Activated CD4-positive, alpha-beta T cell treated with anti-CD3 and anti-CD28 coated beads, Interleukin-2, amount 10 ng/mL, durations not matched to agents 7 days and 5 days (primary cell): Measurements from ENCODE around the gene PSMD14. TPM values are rescaled to one million over a fixed set of nuclear protein-coding genes. Genes with fewer than 3 reads are reported as not detected.
"Not testable (repeated sequence)": the region's sequence is repeated elsewhere in the genome, so short reads cannot be mapped to it uniquely, and the experiment has no call there.

Source experiments
- CTCF ChIA-PET: fragments of 350-600 bp; sonication (Branson Sonifier 250); formaldehyde crosslinking; loops from one replicate; lab custom pipeline; 2021; ENCODE audit warnings: antibody characterized with exemption; lab: Charles Lee
- POLR2A ChIA-PET: fragments of 350-600 bp; sonication (Branson Sonifier 250); formaldehyde crosslinking; loops from one replicate; lab custom pipeline; 2021; ENCODE audit warnings: antibody characterized with exemption; lab: Charles Lee
- DNase-seq: peaks from one replicate; pipeline ENCODE4 v3.0.0-alpha.2; 2020
- H3K27ac Mint-ChIP-seq: one replicate; pipeline ENCODE4 v1.8.0; 2021; ENCODE audit warnings: mild to moderate bottlenecking, moderate library complexity, mixed read lengths
- H3K27me3 Mint-ChIP-seq: one replicate; pipeline ENCODE4 v1.8.0; 2021; ENCODE audit warnings: mixed read lengths
- H3K36me3 Mint-ChIP-seq: one replicate; pipeline ENCODE4 v1.8.0; 2021; ENCODE audit warnings: low read depth, mixed read lengths
- H3K4me1 Mint-ChIP-seq: one replicate; pipeline ENCODE4 v1.8.0; 2021; ENCODE audit warnings: mixed read lengths
- H3K4me3 Mint-ChIP-seq: one replicate; pipeline ENCODE4 v1.8.0; 2021; ENCODE audit warnings: mild to moderate bottlenecking, moderate library complexity, mixed read lengths
- H3K9me3 Mint-ChIP-seq: one replicate; pipeline ENCODE4 v1.8.0; 2021; ENCODE audit warnings: mixed read lengths
- total RNA-seq, 2 experiments: library from RNA; stranded (reverse); gene quantifications; one replicate each; pipeline ENCODE4 v1.2.3, GENCODE V29; 2021

PSMD14 gene
- total RNA-seq, 2 experiments from 2014 or later: 56.1 to 56.2 TPM

DNA sequence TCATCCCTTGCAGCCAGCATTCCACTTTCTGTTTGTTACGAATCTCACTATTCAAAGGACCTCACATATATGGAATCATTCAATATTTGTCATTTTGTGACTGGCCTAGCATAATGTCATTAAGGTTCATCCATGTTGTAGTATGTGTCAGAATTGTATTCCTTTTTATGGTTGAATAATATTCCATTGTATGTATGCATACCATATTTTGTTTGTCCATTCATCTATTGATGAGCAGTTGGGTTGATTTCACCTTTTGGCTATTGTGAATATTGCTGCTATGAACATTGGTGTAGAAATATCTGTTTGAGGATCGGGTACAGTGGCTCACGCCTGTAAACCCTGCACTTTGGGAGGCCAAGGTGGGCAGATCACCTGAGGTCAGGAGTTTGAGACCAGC is 35.0 kb downstream of the PSMD14 start:
- POLR2A ChIA-PET: no interaction called here
- H3K27me3 Mint-ChIP-seq: no peaks in the 10 kb centered on the region
- peaks cover 49% of the 10 kb centered on the region for H3K36me3 Mint-ChIP-seq
- no peak overlapping the region for H3K4me3 Mint-ChIP-seq
- peaks cover 6% of the 10 kb centered on the region for H3K4me1 Mint-ChIP-seq
- H3K27ac Mint-ChIP-seq: no peak overlapping the region
- H3K9me3 Mint-ChIP-seq: peaks cover 7% of the 10 kb centered on the region
- DNase-seq: no peak
- CTCF ChIA-PET: interaction anchor here (1.0 to 1.1 kb wide), 2 partner anchors 15 to 21 kb away, joined by 3 read pairs; no protein-coding TSS in a partner anchor

- H3K36me3 Mint-ChIP-seq: peaks cover 48% of the 10 kb centered on the region
Observed at GRCh38 chr2:161344692-161345091, 36.5 kb downstream of the PSMD14 start.

GRCh38 chr2:161351678-161352077 is 43.5 kb downstream of the PSMD14 start:
- H3K27me3 Mint-ChIP-seq: no peaks in the 10 kb centered on the region
- no peak overlapping the region for H3K4me3 Mint-ChIP-seq
- POLR2A ChIA-PET: no interaction called here
- no peak for DNase-seq
- no peaks in the 10 kb centered on the region for H3K4me1 Mint-ChIP-seq
- no peak overlapping the region for H3K27ac Mint-ChIP-seq
- H3K9me3 Mint-ChIP-seq: no peaks in the 10 kb centered on the region
- CTCF ChIA-PET: interaction anchor here (0.5 to 0.8 kb wide), 2 partner anchors 17 to 29 kb away, joined by 3 read pairs; no protein-coding TSS in a partner anchor
- peaks cover 13% of the 10 kb centered on the region for H3K36me3 Mint-ChIP-seq

More at GRCh38 chr2:161344692-161345091, 36.5 kb downstream of the PSMD14 start:
- ChIA-PET CTCF (no interaction called here), POLR2A (no interaction called here)
- no peak for DNase-seq
- Mint-ChIP-seq H3K4me3 (no peak overlapping the region), H3K4me1 (peaks cover 4% of the 10 kb centered on the region), H3K9me3 (peaks cover 7% of the 10 kb centered on the region), H3K27ac (no peak overlapping the region), H3K27me3 (no peaks in the 10 kb centered on the region)

DNA sequence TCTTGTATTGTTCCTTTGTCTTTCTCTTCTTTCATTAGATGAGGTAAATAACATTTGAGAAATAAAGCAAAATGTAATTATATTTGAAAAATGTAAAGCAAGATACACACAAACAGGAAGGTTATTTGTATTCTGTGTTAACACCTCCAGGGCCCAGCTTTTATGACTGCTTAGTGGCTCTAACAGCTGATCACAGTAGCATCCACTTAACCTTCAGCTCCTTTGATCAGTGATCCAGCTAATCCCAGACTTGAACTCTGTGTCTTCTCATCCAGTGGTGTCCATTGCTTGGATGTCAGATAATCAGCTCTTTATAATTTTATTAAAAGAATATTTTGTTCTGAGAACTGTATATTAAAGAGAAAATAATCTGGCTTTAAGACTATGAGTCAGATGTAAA is 44.5 kb downstream of the PSMD14 start:
- H3K4me1 Mint-ChIP-seq: no peaks in the 10 kb centered on the region
- H3K27ac Mint-ChIP-seq: no peak overlapping the region

DNA sequence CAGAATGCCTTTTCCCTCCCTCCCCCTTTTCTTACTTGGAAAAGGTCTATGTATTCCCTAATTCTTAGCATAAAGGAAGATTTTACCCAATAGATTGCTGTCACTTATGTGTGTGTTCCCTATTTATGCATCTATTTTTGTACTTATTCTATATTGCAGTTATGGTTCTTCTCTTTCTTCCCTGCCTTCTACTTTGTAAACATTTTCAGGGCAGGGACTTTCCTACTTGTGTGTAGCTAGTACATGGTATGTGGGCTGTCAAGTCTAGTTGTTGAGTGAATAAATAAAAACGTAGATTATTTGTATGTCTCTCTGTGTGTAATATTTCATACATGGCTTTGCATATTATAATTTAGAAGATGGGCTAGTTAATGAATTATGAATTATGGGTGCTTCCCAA is 45.3 kb downstream of the PSMD14 start:
- POLR2A ChIA-PET: no interaction called here
- Mint-ChIP-seq H3K9me3 (no peaks in the 10 kb centered on the region), H3K4me1 (no peaks in the 10 kb centered on the region), H3K27ac (no peak overlapping the region), H3K4me3 (no peak overlapping the region), H3K27me3 (no peaks in the 10 kb centered on the region), H3K36me3 (peaks cover 11% of the 10 kb centered on the region)
- no peak for DNase-seq
- CTCF ChIA-PET: no interaction called here

More for the DNA sequence above, 44.5 kb downstream of the PSMD14 start:
- H3K9me3 Mint-ChIP-seq: no peaks in the 10 kb centered on the region
- DNase-seq: no peak
- no peak overlapping the region for H3K4me3 Mint-ChIP-seq
- no peaks in the 10 kb centered on the region for H3K27me3 Mint-ChIP-seq
- peaks cover 7% of the 10 kb centered on the region for H3K36me3 Mint-ChIP-seq
- ChIA-PET POLR2A (no interaction called here), CTCF (interaction anchor here (0.6 kb wide), 1 partner anchor 134 kb away, joined by 3 read pairs; no protein-coding TSS in a partner anchor)

GRCh38 chr2:161354106-161354505 is 45.9 kb downstream of the PSMD14 start:
- Mint-ChIP-seq H3K9me3 (no peaks in the 10 kb centered on the region), H3K36me3 (peaks cover 8% of the 10 kb centered on the region), H3K4me3 (no peak overlapping the region), H3K27ac (no peak overlapping the region), H3K27me3 (no peaks in the 10 kb centered on the region), H3K4me1 (no peaks in the 10 kb centered on the region)
- ChIA-PET CTCF (no interaction called here), POLR2A (no interaction called here)
- DNase-seq: no peak

DNA sequence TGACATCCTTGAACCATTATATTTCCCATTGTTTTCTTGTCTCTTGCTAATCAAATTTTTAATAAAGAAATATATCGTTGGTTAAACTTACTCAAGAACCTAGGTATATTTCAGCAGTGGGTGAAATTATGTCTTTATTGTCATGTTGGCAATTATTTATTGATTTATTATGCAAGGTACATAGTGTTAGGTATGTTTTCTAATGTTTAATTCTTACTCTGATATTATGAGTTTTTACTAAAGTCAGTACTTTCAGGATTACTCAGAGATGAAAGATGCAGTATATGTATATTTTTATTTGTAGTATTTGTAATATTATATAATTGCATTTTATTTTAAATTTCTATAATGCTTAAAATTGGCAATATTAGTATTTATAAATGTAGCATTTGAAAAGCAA is 46.9 kb downstream of the PSMD14 start:
- ChIA-PET CTCF (no interaction called here), POLR2A (no interaction called here)
- no peaks in the 10 kb centered on the region for H3K9me3 Mint-ChIP-seq
- H3K27me3 Mint-ChIP-seq: no peaks in the 10 kb centered on the region
- H3K4me1 Mint-ChIP-seq: no peaks in the 10 kb centered on the region
- no peak overlapping the region for H3K4me3 Mint-ChIP-seq
- no peak overlapping the region for H3K27ac Mint-ChIP-seq
- DNase-seq: no peak
- peaks cover 12% of the 10 kb centered on the region for H3K36me3 Mint-ChIP-seq

GRCh38 chr2:161355983-161356382 is 47.8 kb downstream of the PSMD14 start:
- Mint-ChIP-seq H3K9me3 (peaks cover 2% of the 10 kb centered on the region), H3K4me1 (no peaks in the 10 kb centered on the region), H3K27ac (no peak overlapping the region), H3K4me3 (no peak overlapping the region), H3K36me3 (peaks cover 15% of the 10 kb centered on the region), H3K27me3 (no peaks in the 10 kb centered on the region)
- POLR2A ChIA-PET: no interaction called here
- CTCF ChIA-PET: no interaction called here
- DNase-seq: no peak

- no peaks in the 10 kb centered on the region for H3K27me3 Mint-ChIP-seq
- no peak for DNase-seq
- ChIA-PET CTCF (interaction anchor here (0.6 kb wide), 1 partner anchor 1148 kb away, joined by 4 read pairs; no protein-coding TSS in a partner anchor), POLR2A (no interaction called here)
- H3K36me3 Mint-ChIP-seq: peaks cover 18% of the 10 kb centered on the region
- H3K9me3 Mint-ChIP-seq: peaks cover 4% of the 10 kb centered on the region
- no peak overlapping the region for H3K4me3 Mint-ChIP-seq
- H3K4me1 Mint-ChIP-seq: no peaks in the 10 kb centered on the region
- H3K27ac Mint-ChIP-seq: no peak overlapping the region
Observed at GRCh38 chr2:161357097-161357496, 48.9 kb downstream of the PSMD14 start.

GRCh38 chr2:161358838-161359237 is 50.6 kb downstream of the PSMD14 start:
- Mint-ChIP-seq H3K9me3 (peaks cover 9% of the 10 kb centered on the region), H3K27me3 (no peaks in the 10 kb centered on the region), H3K4me3 (no peak overlapping the region), H3K27ac (no peak overlapping the region), H3K4me1 (no peaks in the 10 kb centered on the region), H3K36me3 (peaks cover 31% of the 10 kb centered on the region)
- ChIA-PET POLR2A (no interaction called here), CTCF (interaction anchor here (1.0 kb wide), 1 partner anchor 22 kb away, joined by 3 read pairs; no protein-coding TSS in a partner anchor)
- DNase-seq: no peak

DNA sequence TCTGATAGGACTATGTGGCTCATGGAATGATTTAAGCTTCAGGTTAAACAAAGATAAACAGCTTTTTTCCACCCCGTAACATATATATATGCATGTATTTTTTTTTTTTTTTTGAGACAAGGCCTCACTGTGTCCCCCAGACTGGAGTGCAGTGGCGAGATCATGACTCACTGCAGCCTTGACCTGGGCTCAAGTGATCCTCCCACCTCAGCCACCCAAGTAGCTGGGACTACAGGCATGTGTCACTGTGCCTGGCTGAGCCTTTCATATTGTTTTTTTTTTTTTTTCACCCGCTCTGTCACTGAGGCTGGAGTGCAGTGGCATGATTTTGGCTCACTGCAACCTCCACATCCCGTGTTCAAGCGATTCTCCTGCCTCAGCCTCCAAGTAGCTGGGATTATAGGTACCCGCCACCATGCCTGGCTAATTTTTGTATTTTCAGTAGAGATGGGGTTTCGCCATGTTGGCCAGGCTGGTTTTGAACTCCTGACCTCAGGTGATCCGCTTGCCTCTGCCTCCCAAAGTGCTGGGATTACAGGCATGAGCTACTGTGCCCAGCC is 52.0 kb downstream of the PSMD14 start:
- H3K4me1 Mint-ChIP-seq, H3K27ac Mint-ChIP-seq, H3K27me3 Mint-ChIP-seq, DNase-seq, H3K9me3 Mint-ChIP-seq, POLR2A ChIA-PET, H3K4me3 Mint-ChIP-seq: not testable (repeated sequence)
- CTCF ChIA-PET: interaction anchor here (0.6 to 0.8 kb wide), 2 partner anchors 10 to 443 kb away, joined by 3 read pairs; no protein-coding TSS in a partner anchor
- peaks cover 38% of the 10 kb centered on the region for H3K36me3 Mint-ChIP-seq

GRCh38 chr2:161362568-161363166 is 54.4 kb downstream of the PSMD14 start:
- DNase-seq: no peak
- Mint-ChIP-seq H3K4me3 (no peak overlapping the region), H3K27me3 (no peaks in the 10 kb centered on the region), H3K36me3 (peaks cover 46% of the 10 kb centered on the region), H3K9me3 (peaks cover 9% of the 10 kb centered on the region), H3K4me1 (no peaks in the 10 kb centered on the region), H3K27ac (no peak overlapping the region)
- ChIA-PET POLR2A (no interaction called here), CTCF (no interaction called here)

GRCh38 chr2:161367675-161368074 is 59.5 kb downstream of the PSMD14 start:
- POLR2A ChIA-PET: no interaction called here
- CTCF ChIA-PET: no interaction called here
- peaks cover 5% of the 10 kb centered on the region for H3K9me3 Mint-ChIP-seq
- no peaks in the 10 kb centered on the region for H3K27me3 Mint-ChIP-seq
- no peak overlapping the region for H3K27ac Mint-ChIP-seq
- no peak overlapping the region for H3K4me3 Mint-ChIP-seq
- no peaks in the 10 kb centered on the region for H3K4me1 Mint-ChIP-seq
- peaks cover 44% of the 10 kb centered on the region for H3K36me3 Mint-ChIP-seq
- no peak for DNase-seq
